GM12892 (cell line): Measurements from ENCODE around the gene WFS1.

Experiments
- DNase-seq: peaks from one replicate; pipeline ENCODE4 v3.0.0; 2011; ENCODE audit not compliant: insufficient read length
- FAIRE-seq: peaks from 2 replicates; lab custom pipeline; 2011; peaks lifted over from hg19 to GRCh38; lab: Jason Lieb, UNC
- POLR2A ChIP-seq: IDR thresholded peaks from 2 replicates; pipeline ENCODE4 v1.6.1; 2011; ENCODE audit warnings: low read depth, low read length, control low read depth
- POLR2AphosphoS5 ChIP-seq: IDR thresholded peaks from 2 replicates; pipeline ENCODE4 v1.6.1; 2011; ENCODE audit warnings: low read depth, low read length, control low read depth
- TAF1 ChIP-seq: IDR thresholded peaks from 2 replicates; pipeline ENCODE4 v1.6.1; 2011; ENCODE audit warnings: low read depth, mild to moderate bottlenecking, control low read depth, low read length, borderline replicate concordance

Gene WFS1

DNA sequence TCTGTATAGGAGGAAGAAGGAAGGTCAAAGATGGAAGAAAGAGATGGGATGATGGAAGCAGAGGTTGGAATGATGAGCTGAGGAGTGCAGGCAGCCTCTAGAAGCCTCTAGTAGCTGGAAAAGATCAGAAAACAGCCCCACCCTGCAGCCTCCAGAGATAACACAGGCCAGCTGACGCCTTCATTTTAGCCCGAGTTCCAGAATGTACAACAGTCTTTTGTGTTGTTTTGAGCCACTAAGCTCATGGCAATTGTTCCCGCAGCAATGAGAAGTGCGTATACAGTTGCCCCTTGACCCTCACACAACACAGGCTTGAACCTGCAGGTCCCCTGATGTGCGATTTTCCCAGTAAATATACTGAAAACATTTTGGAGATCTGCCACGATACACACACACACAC lies 72.0 kb downstream of the WFS1 start:
- FAIRE-seq (no peak), DNase-seq (no peak)
- TF ChIP-seq POLR2A (no peak), POLR2AphosphoS5 (no peak), TAF1 (no peak)

DNA sequence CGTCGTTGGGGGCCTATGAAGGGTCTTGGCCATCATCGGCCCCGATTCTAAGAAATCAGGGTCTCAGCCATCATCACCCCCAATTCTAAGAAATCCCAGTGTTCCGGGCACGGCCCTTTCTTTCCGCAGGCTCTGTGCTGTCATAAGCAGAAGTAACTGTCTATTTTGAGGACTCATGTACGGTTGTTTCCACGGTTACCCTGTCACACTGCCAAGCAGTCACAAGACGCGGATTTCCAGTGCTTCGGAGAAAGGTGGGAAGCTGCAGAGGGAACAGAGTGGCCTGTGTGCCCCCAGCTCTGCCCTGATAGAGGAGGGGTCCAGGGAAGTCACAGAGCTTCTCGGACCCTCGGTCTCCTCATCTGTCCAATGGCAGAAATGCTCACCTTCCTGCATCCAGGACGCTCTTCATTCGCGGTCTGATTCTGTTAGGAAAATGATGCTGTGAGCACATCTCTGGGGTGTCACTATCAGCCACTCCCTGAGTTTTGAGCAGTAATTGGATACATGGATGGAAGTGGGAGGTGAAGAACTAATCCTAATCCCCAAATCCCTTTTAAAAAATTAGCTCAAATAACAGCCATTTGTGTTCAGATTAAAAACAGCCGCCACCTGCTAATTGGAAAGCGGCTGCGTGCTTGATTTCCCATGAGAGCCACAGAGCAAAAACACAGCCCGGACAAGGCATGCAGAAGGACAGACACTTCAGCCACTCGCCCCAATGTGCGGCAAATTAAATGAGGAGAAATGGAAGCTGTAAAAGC lies 73.1 kb downstream of the WFS1 start:
- FAIRE-seq = no peak

DNA sequence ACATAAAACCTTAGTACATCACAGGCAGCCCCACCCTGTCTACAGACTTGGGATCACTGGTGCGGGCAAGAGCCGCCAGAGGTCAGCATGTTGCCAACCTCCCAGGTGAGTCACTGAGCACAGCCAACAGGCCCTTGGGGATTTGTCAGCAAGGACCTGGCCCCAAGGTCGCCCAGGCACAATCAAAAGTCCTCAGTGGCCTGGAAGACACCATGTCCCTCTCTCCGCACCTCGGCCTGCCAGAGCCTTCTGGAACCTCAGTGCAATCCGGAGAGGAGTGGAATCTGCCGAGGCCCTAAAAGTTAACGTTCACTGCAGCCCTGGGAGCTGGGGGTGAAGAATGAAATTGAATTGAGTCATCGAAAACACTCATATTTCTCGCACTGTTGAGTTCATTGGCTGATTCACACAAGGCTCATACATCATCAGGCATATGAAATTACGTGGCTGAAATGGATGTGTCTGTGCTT lies 74.3 kb downstream of the WFS1 start:
- FAIRE-seq (no peak), DNase-seq (no peak)
- no peak for TF ChIP-seq POLR2AphosphoS5
- TF ChIP-seq POLR2A = no peak
- TF ChIP-seq TAF1 = no peak

More for the DNA sequence above, 73.1 kb downstream of the WFS1 start:
- no peak for TF ChIP-seq POLR2A
- no peak for TF ChIP-seq TAF1
- no peak for TF ChIP-seq POLR2AphosphoS5
- no peak for DNase-seq

DNA sequence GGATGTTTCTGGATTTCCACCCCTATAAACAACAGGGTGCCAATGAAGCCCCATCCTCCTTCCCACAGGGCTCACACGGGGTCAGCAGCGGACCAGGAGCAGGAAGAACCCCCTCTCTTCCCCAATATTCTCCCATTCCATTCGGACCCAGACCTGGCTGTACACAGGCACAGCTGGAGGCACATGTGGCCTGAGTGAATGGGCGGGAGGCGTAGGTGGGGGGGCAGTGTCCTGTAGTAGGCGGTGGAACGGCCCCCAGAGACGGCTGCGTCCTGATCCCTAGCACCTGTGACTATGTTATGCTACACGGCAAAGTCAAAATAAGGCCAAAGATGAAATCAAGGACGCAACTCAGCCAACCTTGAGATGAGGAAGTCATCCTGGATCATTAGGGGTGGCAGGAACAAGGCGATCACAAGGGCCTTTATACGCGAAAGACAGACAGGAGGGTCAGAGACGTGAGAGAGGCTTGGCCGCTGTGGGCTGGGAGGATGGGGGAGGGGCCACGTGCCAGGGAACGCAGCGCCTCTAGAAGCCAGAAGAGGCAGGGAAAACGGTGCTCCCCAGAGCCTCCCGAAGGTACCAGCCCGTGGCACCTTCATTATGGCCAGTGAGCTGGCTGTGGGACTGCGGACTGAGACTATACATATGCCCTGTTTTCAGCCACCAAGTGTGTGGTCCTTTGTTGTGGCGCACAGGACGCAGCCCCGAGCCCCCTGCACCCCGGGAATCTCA lies 75.6 kb downstream of the WFS1 start:
- DNase-seq = no peak
- FAIRE-seq = no peak
- TF ChIP-seq TAF1 (no peak), POLR2A (no peak), POLR2AphosphoS5 (no peak)

DNA sequence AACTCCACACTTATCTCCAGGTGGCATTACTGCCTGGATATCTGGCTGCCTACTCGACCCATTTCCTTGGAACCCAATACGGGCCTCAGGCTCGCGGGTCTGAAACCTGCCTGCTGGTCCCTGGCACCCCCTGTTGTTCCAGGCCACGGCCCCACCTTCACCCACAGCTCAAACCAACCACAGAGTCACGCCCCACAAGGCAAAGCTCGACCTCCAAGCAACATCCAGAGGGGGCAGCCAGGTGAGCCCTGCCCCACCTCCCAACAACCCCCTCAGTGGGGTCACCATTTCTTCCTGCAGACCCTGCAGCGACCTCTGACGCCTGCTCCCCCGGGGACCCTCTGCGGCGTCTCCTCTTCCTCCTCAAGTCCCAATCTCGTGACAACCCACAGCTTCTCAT lies 76.2 kb downstream of the WFS1 start:
- FAIRE-seq (no peak), DNase-seq (no peak)
- TF ChIP-seq TAF1 (no peak), POLR2A (no peak), POLR2AphosphoS5 (no peak)

DNA sequence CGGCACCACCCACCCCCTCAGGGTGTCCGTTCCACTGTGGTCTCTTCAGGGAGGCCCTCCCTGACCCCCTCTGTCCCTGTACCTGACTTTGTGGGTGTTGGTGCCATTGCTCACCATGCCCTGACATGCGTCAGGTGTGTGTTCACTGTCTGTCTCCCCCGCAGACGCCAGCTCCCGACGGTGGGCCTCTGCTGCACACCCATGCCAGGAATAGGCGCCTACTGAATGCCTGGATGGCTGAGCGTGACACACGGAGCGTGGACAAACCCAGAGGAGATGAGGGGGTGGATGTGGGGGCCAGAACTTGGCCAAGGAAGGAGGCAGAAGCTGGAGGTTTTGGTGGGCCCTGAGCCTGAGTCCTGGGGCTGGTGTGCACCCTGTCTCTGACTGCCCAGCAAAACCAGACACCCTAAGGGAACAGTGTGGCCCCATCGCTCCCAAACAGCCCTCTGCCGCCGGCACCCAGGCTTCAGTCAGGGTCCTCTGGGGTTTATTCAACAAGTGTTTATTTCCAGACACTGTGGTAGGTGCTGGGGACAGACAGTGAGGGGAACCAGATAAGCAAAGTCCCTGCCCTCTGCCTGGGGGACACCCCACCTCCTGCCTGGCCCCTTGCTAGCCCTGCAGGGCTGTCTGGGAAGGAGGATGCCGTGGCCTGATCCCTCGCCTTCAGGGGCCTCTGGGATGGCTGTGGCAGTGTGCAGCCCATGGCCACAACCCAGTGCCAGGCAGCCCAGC lies 76.9 kb downstream of the WFS1 start:
- no peak for DNase-seq
- no peak for FAIRE-seq

DNA sequence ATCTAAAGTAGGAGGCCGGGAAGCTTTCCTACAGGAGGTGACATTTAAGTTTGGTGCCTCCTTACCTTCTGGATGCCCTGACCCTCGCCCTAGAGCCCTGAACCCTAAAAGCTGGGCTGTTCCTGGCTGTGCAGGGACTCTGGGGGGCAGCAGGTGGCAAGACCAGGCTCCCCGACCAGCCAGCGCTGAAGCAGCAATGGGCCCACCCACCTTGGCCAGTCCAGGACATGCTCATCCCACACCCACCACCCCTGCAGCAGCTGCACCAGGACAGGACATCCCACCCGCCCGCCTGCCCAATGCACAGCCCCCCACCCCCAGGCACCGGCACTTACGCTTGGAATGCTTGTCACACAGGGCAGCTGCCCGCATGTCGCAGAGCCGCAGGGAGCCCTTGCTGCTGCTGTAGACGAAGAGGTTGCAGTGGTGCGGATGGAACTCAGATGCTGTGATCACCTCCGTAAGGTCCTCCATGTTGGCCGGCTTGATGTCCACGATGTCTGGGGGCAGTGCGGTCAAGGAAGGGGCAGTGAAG lies 77.9 kb downstream of the WFS1 start:
- FAIRE-seq (no peak), DNase-seq (no peak)
- TF ChIP-seq POLR2AphosphoS5 (no peak), POLR2A (no peak), TAF1 (no peak)

More for the DNA sequence above, 76.9 kb downstream of the WFS1 start:
- TF ChIP-seq TAF1 (no peak), POLR2AphosphoS5 (no peak), POLR2A (no peak)

DNA sequence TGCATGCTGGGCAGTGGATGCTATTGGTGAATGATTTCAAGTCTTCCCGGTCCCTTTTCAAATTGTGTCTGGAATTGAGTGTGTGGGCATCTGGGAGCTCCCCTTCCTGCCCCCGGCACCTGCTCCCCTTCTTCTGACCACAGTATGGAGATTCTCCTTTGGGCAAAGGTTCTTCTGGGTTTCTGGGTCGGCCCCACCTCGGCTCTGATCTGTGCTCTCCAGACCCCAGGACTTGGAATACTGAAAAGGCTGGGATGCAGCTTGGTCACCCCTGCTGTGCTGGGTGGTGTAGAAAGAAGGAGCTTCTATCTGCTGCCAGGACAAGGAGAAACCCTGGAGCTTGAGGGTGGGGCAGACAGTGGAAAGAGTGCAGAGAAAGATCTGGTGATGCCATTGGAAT lies 78.8 kb downstream of the WFS1 start:
- DNase-seq = no peak
- no peak for FAIRE-seq
- TF ChIP-seq POLR2AphosphoS5 (no peak), POLR2A (no peak), TAF1 (no peak)

DNA sequence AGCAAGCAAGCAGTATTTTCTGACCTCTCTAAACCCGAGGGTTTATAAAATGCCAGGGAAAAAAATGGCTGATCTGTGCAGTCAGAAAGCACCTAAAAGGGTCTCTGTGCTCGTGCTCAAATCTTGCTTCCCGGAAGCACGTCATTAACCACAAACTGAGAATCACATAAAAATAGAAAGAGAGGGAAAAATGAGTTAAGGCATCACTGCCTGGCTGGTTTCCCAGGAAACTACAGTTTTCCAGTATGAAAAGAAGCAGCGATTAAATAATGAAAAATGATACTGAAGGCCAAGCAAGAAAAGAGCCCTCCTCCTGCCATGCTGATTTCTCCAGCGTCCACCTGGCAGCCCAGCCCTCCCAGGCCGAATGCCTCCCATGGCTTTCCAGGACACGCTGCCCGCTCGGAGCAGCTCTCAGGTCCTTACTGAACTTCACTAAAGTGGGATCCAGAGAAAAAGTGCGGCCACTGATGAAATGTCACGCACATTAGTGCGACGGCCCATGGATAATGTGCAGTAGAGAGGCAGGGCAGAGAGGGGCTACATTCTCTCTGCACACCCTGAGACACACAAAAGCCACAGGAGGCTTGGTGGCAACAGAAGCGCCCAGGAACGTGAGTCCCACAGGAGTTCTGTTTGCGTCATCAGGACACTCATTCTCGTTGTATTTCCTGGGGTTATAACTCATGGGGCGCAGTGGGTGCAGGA lies 80.4 kb downstream of the WFS1 start:
- TF ChIP-seq POLR2AphosphoS5 (no peak), POLR2A (no peak), TAF1 (no peak)
- DNase-seq (no peak), FAIRE-seq (no peak)

DNA sequence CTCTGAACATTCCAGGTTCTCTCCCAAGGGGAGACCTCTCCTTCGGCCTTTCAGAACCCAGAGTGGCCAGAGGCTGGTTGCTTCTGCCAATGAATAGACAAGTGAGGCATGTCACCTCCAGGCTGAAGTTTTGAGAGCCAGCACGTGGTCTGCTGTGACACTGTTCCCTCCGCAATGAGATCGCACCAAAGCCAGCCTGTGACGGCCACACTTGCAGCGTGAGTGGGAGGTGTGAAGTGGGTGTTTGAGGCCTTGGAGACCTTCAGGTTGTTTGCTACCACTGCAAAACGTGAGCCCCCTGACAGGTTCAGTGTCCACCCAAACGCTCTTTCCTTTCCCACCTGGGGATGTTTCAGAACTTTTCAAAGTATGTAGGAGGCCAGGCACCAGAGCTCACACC lies 81.0 kb downstream of the WFS1 start:
- no peak for FAIRE-seq

More for the DNA sequence above, 81.0 kb downstream of the WFS1 start:
- DNase-seq = no peak
- TF ChIP-seq POLR2A (no peak), TAF1 (no peak), POLR2AphosphoS5 (no peak)
